ELF-1 (cell line): ENCODE measurements around the gene KRTAP17-1.

Source experiments
- DNase-seq: peaks from one replicate; pipeline ENCODE4 v3.0.0-alpha.2; 2016; ENCODE audit warnings: low read depth, low spot score

Gene KRTAP17-1

GRCh38 chr17:41333098-41333497 lies 17.6 kb upstream of the KRTAP17-1 start:
- DNase-seq: no peak

DNA sequence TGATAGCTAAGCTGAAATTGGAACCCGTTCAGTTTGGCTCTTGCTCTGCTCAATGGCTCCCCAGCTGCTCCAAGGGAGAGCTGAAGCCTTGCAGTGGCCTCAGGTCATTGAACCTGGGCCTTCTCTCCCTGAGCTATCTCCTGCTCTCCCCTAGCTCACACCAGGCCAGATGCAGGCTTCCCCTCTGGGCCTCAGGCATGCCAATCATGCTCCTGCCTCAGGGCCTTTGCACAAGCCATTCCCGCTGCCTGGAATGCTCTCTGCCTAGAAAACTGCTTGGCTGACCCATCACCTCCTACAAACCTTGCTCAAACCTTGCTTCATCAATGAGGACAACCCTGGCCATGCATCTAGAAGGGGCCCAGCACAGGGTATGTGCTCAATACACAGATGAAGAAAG lies 16.7 kb upstream of the KRTAP17-1 start:
- no peak for DNase-seq

DNA sequence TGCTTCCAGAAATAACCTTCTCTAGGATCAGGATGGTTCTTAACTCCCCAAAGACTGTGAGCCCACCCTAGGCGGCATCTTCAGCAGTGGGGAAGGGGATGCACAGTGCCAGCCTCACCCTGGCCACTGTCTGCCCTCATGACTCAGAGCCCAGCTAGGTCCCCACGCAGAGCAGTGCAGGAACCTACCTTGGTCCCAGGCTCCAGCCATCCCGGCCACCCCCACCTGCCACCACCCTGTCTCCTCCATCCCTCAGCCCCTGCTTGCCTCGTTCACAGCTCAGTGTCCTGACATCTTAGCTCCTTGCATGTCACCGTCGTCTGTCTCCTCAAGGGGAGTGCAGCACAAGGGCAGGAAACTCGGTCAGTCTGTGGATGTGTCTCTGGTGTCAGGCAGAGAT lies 16.1 kb upstream of the KRTAP17-1 start:
- no peak for DNase-seq

DNA sequence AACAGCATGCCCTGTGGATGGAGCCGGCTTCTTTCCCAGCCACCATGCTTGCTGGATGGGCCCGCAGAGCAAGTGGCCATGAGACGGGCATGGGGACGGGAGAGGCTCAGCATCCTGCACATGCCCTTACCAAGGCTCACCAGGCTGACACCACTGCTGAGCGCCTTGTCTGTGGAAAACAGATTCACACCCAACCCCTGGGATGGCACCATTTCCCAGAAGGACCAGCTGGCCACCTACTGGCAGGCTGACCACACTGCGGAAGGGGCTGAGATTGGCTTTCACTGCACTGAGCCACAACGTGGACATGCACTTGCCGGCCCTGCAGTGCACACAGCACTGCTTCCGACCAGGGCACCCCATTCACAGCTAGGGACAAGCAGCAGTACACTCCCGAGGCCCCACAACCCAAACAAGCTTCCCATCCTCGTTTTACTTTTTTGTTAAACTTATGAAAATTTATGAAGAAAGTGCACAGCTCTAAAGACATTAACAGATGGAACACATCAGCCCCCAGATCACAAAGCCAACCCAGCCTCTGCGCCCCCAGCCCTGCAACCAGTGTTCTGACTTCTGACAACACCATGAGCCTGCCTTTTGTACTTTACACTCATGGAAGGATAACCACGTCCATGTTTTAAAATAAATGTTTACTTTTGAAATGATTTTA lies 13.9 kb upstream of the KRTAP17-1 start:
- DNase-seq: peak; percentile 62

DNA sequence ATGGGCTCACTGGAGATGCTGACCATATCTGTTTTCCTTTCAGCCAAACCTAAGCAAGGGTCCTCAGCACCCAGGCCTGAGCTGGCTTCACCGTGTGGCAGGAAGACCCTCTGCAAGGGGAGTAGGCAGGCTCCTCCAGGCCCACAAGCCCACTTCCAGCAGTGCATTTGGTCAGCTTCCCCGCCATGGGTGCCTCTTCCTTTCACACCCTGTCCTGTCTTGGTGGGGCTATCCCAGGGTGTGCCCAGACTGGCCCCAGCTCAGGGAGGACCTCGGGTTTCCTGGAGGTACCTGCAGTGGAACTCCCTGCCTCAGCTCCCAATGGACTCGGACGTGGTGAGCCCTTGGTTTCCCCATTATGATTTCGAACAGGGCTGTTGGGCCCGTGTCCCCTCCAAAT lies 12.7 kb upstream of the KRTAP17-1 start:
- DNase-seq: no peak

GRCh38 chr17:41327411-41328120 lies 12.1 kb upstream of the KRTAP17-1 start:
- no peak for DNase-seq

DNA sequence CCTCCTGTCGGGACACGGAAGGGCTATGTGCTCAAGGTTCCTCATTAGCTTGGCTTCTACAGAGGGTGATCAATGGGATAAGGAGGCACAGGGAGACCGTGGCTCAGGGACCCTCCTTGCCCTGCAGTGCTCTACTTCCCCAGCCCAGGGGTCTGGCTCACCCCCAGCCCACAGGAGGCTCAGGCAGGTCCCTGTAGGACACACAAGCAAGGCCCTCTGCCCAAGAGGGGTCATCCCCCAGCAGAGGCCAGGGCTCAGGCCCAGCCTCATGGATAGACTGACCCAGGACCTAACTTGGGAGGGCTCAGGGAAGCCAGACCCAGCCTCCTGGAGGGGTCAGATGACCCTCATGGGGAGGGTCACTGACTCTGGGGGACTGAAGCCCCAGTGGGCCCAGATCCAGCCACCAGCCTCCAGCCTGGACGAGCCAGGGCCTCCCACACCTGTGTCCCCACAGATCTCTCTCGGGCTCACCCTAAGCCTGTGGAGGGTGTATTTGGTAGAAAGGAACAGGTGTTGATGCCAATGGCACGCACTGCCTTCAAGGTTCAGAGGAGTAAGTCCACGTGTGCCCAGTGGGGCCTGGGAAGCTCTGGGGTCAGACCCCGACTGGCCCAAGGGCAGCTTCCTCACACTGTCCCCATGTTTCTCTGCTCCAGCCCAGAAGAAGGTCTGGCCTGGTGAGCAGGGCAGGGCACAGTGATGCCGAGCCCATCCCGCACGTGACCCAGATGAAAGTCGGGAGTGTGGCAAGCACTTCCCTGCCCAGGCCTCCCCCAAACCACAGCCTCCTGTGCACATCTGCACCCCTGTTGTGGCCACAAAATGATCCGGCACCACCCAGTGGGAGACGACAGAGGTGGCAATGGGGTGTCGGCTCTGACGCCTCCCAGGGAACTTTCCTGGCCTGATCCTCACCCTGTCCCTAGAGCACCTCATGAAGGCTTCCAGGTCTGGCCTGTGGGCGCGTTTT lies 10.9 kb upstream of the KRTAP17-1 start:
- no peak for DNase-seq

DNA sequence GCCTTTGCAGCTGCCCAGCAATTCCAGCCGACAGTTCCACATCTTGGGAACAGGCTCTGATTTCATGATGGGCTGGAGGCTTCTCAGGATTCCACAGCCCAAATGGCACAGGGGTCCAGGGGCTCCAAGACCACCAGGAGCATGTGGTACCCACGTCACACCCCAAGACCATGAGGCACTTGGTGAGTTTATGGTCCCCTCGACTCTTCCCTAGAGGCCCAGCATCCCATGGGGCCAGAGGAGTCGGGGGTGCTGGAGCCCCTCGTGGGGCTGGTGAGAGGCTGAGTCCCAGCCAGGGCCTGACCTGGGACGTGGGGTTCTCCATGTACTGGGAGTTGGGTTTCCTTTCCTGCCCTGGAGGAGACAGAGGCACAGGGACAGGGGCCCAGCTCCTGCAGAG lies 10.1 kb upstream of the KRTAP17-1 start:
- DNase-seq: no peak

DNA sequence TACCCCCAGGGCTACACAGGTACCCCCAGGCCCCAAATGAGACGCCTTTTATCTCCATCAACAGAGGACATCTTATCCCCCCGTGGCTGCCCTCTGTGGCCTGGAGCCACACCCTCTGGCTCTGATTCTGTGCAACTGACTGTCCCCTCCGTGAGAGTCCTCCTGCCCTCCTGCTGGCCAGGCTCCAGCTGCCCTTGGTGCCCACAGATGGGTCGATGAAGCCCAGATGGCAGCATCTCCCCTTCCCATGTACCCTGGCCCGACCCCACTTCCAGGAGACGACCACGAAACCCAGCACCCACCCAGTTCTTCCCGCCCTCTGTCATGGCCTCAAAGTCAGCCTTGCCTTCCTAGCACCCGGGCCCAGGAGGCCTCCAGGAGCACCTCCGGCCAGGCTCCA lies 9.6 kb upstream of the KRTAP17-1 start:
- DNase-seq: no peak

GRCh38 chr17:41324180-41325075 lies 8.9 kb upstream of the KRTAP17-1 start:
- peak; percentile 46 for DNase-seq

DNA sequence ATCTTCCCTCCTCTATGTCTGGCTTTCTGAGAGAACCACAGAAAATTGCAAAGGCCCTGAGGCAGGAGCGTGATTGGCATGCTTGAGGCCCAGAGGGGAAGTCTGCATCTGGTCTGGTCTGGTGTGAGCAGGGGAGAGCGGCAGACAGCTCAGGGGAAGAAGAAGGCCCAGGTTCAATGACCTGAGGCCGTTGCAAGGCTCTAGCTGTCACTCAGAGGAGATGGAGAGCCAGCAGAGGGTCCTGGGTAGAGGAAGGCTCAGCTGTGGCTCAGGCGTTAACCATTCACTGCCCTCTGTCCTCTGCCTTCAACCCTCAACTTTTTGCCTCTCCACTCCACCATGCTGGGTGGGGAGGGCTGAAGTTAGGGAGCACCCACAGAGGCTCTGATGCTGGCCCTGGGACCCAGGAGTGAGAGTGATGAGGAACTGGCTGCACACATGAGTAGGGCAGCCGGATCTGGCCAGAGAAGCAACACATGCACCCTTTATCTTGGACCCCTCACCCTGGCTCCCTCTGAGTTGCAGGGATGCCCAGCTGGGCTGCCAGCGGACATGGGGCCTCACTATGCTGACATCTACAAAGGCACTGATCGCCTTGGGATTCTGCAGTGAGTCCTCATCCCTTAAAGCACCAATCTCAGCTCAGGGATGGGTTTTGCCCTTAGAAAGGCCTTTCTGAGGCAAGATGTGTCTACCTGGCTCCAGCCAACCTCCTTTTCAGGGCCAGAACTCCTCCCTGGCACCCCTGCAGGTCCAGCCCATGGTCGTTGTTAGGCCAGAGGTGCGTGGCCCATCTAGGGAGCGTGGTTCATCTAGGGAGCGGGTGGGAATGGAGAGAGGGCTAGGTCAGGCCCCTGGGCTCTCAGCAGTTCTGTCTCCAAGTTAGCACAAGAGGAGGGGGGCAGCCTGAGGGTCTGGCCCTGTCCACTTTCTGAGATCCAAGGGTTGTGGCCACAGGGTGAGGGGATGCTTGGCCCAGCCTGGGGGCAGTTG lies 7.7 kb upstream of the KRTAP17-1 start:
- peak; percentile 79 for DNase-seq

DNA sequence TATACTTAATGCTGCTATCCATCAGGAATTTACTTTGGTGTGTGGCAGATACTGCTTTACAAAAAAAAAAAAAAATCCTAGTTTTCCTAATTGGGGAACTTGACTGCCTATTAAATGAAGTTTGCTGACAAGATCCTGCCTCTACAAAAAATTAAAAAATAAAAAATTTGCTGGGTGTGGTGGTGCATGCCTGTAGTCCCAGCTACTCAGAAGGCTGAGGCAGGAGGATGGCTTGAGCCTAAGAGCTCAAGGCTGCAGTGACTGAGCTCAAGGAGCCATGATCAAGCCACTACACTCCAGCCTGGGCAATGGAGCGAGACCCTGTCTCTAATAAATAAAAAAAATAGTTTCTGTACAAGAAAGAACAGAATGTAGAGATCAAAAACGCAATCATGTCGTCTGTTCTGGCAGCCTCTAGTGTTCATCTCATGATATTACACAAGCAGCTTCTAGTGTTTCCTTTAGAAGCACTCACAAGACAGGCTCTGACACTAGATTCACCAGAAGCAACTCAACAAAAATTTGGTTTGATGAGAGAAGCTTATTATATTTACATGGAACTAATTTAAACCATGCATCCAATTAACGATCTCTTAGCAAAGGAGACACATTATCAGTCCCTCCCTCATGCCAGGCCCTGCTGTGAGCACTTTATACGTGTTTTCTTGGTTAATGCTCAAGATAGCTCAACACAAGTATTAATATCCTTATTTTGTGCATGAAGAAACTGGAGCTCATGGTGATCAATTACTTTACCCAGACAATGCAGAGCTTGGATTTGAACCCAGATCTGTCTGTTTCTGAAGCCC lies 6.8 kb upstream of the KRTAP17-1 start:
- DNase-seq: no peak

GRCh38 chr17:41318231-41318630 lies 2.7 kb upstream of the KRTAP17-1 start:
- DNase-seq: no peak

- DNase-seq: no peak
Measured at GRCh38 chr17:41315814-41316445, 420 bp upstream of the KRTAP17-1 start.

DNA sequence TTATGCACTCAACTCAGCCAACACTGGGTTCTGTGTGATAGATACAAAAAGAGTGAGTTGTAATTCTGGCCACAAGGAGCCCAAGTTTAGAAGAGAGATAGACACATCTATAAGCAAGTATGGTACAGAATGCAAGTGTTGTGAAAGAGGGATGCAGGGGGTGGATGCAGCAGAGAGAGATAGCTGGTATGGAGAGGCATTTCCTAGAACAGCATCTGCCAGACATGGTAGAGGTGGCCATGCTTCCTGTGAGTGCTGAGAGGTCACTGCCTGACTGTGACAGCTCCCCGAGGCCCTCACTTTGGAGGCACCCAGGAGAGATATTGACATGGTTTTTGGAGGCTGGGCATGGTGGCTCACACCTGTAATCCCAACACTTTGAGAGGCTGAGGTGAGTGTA lies 4.4 kb downstream of the KRTAP17-1 start:
- no peak for DNase-seq

- no peak for DNase-seq
Measured at GRCh38 chr17:41308918-41309359, 6.6 kb downstream of the KRTAP17-1 start, which contains the start of gene KRTAP16-1. TSS of gene KRTAP16-1 (minus strand) at chr17:41309309. CDS start at chr17:41309253, 56 bp downstream.

DNA sequence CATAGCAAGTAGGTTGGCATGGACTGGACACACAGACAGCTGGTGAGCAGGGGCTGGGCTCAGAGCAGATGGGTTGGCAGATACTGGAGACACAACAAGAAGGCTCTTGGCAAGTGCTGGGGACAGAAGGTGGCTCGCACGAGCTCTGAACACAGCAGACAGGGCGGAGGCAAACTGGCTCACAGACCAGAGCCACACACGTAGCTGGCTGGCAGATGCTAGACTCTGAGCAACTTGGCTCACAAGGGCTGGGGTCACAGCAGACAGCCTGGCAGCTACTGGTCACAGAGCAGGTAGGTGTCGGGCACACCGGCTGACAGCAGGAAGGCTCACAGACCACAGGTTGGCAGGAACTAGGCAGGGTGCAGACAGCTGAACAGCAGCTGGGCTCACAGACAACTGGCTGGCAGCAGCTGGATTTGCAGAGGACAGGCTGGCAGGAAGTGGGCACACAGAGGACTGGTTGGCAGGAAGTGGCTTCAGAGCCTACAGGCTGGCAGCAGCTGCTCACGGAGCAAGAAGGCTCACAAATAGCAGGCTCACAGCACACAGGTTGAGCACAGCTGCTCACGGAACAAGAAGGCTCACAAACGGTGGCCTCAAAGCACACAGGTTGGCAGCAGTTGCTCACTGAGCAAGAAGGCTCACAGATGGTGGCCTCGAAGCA lies 7.1 kb downstream of the KRTAP17-1 start:
- DNase-seq: no peak

GRCh38 chr17:41307647-41308046 lies 7.9 kb downstream of the KRTAP17-1 start:
- no peak for DNase-seq
